Caco-2 (cell line): Measurements from ENCODE around the gene FRAS1. TPM values are rescaled to one million over a fixed set of nuclear protein-coding genes. Genes with fewer than 3 reads are reported as not detected.
"Not testable (repeated sequence)": the region's sequence is repeated elsewhere in the genome, so short reads cannot be mapped to it uniquely, and the experiment has no call there.

Experiments used
- BruUV-seq: library from RNA; stranded (reverse); fragments of 400-500 nt; replicated peaks from 2 replicates; lab custom pipeline; 2021; lab: Mats Ljungman, UMichigan
- CTCF ChIA-PET: fragments of 300-600 bp; sonication (Branson Sonifier 250); formaldehyde crosslinking; loops from one replicate; lab custom pipeline; 2022; ENCODE audit warnings: antibody characterized with exemption; lab: Charles Lee
- POLR2A ChIA-PET: fragments of 300-600 bp; sonication (Branson Sonifier 250); formaldehyde crosslinking; loops from one replicate; lab custom pipeline; 2022; ENCODE audit warnings: antibody characterized with exemption; lab: Charles Lee
- DNase-seq, 2 experiments: peaks; one replicate each; pipeline versions ENCODE4 v3.0.0 to v3.0.0-alpha.2; 2020 to 2022
- H3K27me3 ChIP-seq: replicated peaks from 2 replicates; pipeline ENCODE4 v1.6.0; 2011; ENCODE audit warnings: low read length; ENCODE audit not compliant: control insufficient read depth, insufficient read depth
- H3K36me3 ChIP-seq: 2 replicates; pipeline ENCODE4 v1.5.1; 2011; ENCODE audit warnings: low read length; ENCODE audit not compliant: control insufficient read depth, insufficient read depth
- H3K4me1 ChIP-seq: fragments of 250-450 bp; sonication (Bioruptor Pico); 2 replicates; pipeline ENCODE4 v1.5.1; 2020; ENCODE audit warnings: mild to moderate bottlenecking
- H3K4me3 ChIP-seq: 2 replicates; pipeline ENCODE4 v1.5.1; 2011; ENCODE audit warnings: low read depth, mild to moderate bottlenecking, control low read depth, low read length
- H3K9me3 ChIP-seq: fragments of 250-450 bp; sonication (Bioruptor Pico); 2 replicates; pipeline ENCODE4 v1.5.1; 2020; ENCODE audit warnings: mild to moderate bottlenecking, moderate library complexity
- H3K27ac Mint-ChIP-seq: one replicate; pipeline ENCODE4 v1.8.0; 2022; ENCODE audit warnings: mixed read lengths; ENCODE audit not compliant: unreplicated experiment
- H3K27me3 Mint-ChIP-seq: one replicate; pipeline ENCODE4 v1.8.0; 2022; ENCODE audit warnings: mixed read lengths; ENCODE audit not compliant: insufficient read depth, unreplicated experiment
- H3K36me3 Mint-ChIP-seq: one replicate; pipeline ENCODE4 v1.8.0; 2022; ENCODE audit warnings: mild to moderate bottlenecking, mixed read lengths; ENCODE audit not compliant: insufficient read depth, unreplicated experiment
- H3K4me1 Mint-ChIP-seq: one replicate; pipeline ENCODE4 v1.8.0; 2022; ENCODE audit warnings: low read depth, mixed read lengths; ENCODE audit not compliant: unreplicated experiment
- H3K4me3 Mint-ChIP-seq: one replicate; pipeline ENCODE4 v1.8.0; 2022; ENCODE audit warnings: mild to moderate bottlenecking, moderate library complexity, mixed read lengths; ENCODE audit not compliant: unreplicated experiment
- H3K9me3 Mint-ChIP-seq: one replicate; pipeline ENCODE4 v1.8.0; 2022; ENCODE audit warnings: mixed read lengths; ENCODE audit not compliant: unreplicated experiment
- CTCF ChIP-seq, 2 experiments: fragments of 200-600 bp in 1 of 2; IDR thresholded peaks; 1 replicate in 1 of 2; 2 replicates in 1 of 2; pipeline versions ENCODE4 v1.5.1 to v1.8.0; 2011 to 2022; ENCODE audit warnings: antibody characterized with exemption in 1 of 2, control low read depth in 1 of 2, inconsistent platforms in 1 of 2, low read depth in 1 of 2, low read length in 1 of 2, mild to moderate bottlenecking in 1 of 2, moderate library complexity in 1 of 2; ENCODE audit not compliant: insufficient read depth in 1 of 2, severe bottlenecking in 1 of 2, unreplicated experiment in 1 of 2
- intact Hi-C: fragments of 100-400 bp; cut with micrococcal nuclease; formaldehyde crosslinking; loops from one replicate; pipeline ENCODE4 v1.10.0; 2022; ENCODE audit not compliant: unreplicated experiment
- total RNA-seq: library from RNA; stranded (reverse); gene quantifications from 2 replicates; pipeline ENCODE4 v1.2.3, GENCODE V29; 2022

Gene FRAS1
- total RNA-seq, 1 experiment from 2014 or later = 40.8 TPM

- Mint-ChIP-seq H3K4me1 (peaks cover 13% of the 10 kb centered on the region), H3K4me3 (no peak overlapping the region), H3K27me3 (no peaks in the 10 kb centered on the region), H3K36me3 (peaks cover 11% of the 10 kb centered on the region), H3K27ac (no peak overlapping the region), H3K9me3 (no peaks in the 10 kb centered on the region)
- BruUV-seq = no TSS peak
- CTCF ChIA-PET = no interaction called here
- Histone ChIP-seq H3K4me1 (no peaks in the 10 kb centered on the region), H3K27me3 (no peaks in the 10 kb centered on the region), H3K9me3 (no peaks in the 10 kb centered on the region), H3K4me3 (no peak overlapping the region), H3K36me3 (no peaks in the 10 kb centered on the region)
- POLR2A ChIA-PET = no interaction called here
- no peak for DNase-seq
- no peak for TF ChIP-seq CTCF (IDR thresholded peaks at IDR 0.05; ENCODE audit: insufficient read depth in 1 of 2, low read depth in 1 of 2, low read length in 1 of 2, severe bottlenecking in 1 of 2, unreplicated experiment in 1 of 2)
- intact Hi-C loops = loop anchor here (5.0 kb wide), 1 partner anchor 240 kb away; the partner anchor contains the start of gene FRAS1
These were observed 240.1 kb downstream of the FRAS1 start for GRCh38 chr4:78297116-78297800.

GRCh38 chr4:78298618-78299017 lies 241.5 kb downstream of the FRAS1 start:
- CTCF ChIA-PET = no interaction called here
- POLR2A ChIA-PET = no interaction called here
- Histone ChIP-seq H3K9me3 (no peaks in the 10 kb centered on the region), H3K4me3 (no peak overlapping the region), H3K36me3 (no peaks in the 10 kb centered on the region), H3K4me1 (no peaks in the 10 kb centered on the region), H3K27me3 (no peaks in the 10 kb centered on the region)
- intact Hi-C loops = loop anchor here (5.0 kb wide), 1 partner anchor 241 kb away; the partner anchor contains the start of gene FRAS1
- no peak for TF ChIP-seq CTCF (IDR thresholded peaks at IDR 0.05; ENCODE audit: insufficient read depth in 1 of 2, low read depth in 1 of 2, low read length in 1 of 2, severe bottlenecking in 1 of 2, unreplicated experiment in 1 of 2)
- no TSS peak for BruUV-seq
- Mint-ChIP-seq H3K27me3 (no peaks in the 10 kb centered on the region), H3K36me3 (peaks cover under 1% of the 10 kb centered on the region), H3K4me1 (peaks cover 13% of the 10 kb centered on the region), H3K27ac (no peak overlapping the region), H3K9me3 (no peaks in the 10 kb centered on the region), H3K4me3 (no peak overlapping the region)
- DNase-seq = no peak

- H3K27ac Mint-ChIP-seq = no peak overlapping the region
These were observed 242.4 kb downstream of the FRAS1 start for GRCh38 chr4:78299565-78299972.

GRCh38 chr4:78307263-78307662 lies 250.1 kb downstream of the FRAS1 start:
- not testable (repeated sequence) for H3K4me1 Mint-ChIP-seq, H3K36me3 ChIP-seq

More at GRCh38 chr4:78299565-78299972, 242.4 kb downstream of the FRAS1 start:
- H3K27me3 ChIP-seq = no peaks in the 10 kb centered on the region
- no peaks in the 10 kb centered on the region for H3K9me3 ChIP-seq
- no TSS peak for BruUV-seq
- intact Hi-C loops = loop anchor here (5.0 kb wide), 1 partner anchor 242 kb away; the partner anchor contains the start of gene FRAS1
- POLR2A ChIA-PET = no interaction called here
- Mint-ChIP-seq H3K27me3 (no peaks in the 10 kb centered on the region), H3K36me3 (no peaks in the 10 kb centered on the region), H3K9me3 (no peaks in the 10 kb centered on the region), H3K4me3 (no peak overlapping the region), H3K4me1 (peaks cover 13% of the 10 kb centered on the region)
- no peaks in the 10 kb centered on the region for H3K36me3 ChIP-seq
- TF ChIP-seq CTCF (IDR thresholded peaks at IDR 0.05; ENCODE audit: insufficient read depth in 1 of 2, low read depth in 1 of 2, low read length in 1 of 2, severe bottlenecking in 1 of 2, unreplicated experiment in 1 of 2) = no peak
- no peak overlapping the region for H3K4me3 ChIP-seq
- DNase-seq = no peak
- CTCF ChIA-PET = no interaction called here
- H3K4me1 ChIP-seq = no peaks in the 10 kb centered on the region

More at GRCh38 chr4:78307263-78307662, 250.1 kb downstream of the FRAS1 start:
- H3K9me3 ChIP-seq, H3K27ac Mint-ChIP-seq, H3K27me3 Mint-ChIP-seq, H3K4me1 ChIP-seq, BruUV-seq, H3K9me3 Mint-ChIP-seq, DNase-seq, H3K4me3 Mint-ChIP-seq, CTCF ChIA-PET, intact Hi-C loops, H3K27me3 ChIP-seq, H3K4me3 ChIP-seq, POLR2A ChIA-PET: not testable (repeated sequence)
- peaks cover 14% of the 10 kb centered on the region for H3K36me3 Mint-ChIP-seq
